ENCODE measurements around the gene TRAM2. TPM values are rescaled to one million over a fixed set of nuclear protein-coding genes. Genes with fewer than 3 reads are reported as not detected.
A peak's percentile ranks its signal among the peaks of the same experiment; 100 is the strongest.

The TRAM2 gene
- total RNA-seq, 4 donors from 2014 or later: 3.8 to 33.2 (median 17.6) TPM

DNA sequence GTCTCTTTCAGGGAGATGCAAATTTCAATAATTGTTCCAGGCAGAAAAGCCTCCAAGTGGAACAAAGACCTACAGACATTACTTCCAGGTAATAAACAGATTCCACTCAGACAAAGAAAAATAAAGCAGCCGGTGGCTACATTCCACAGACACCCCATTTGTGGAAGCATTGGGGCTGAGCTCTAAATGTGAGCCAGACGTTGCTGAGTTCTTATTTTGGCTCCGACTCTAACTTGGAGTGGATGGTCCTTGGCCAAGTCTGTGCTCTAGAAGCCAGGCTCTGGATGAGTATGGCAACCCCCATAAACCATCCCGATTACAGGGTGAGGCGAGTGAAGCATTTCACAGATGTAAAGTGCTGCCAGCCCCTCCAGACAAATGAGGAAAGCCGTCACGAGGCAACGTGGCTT lies 6.6 kb downstream of the TRAM2 start:
- intact Hi-C loops (cut with DNase I; ENCODE audit: low total_unique reads): loop anchor here (10.0 kb wide), 1 partner anchor 55 kb away; no protein-coding TSS in a partner anchor
- H3K4me1 ChIP-seq: peaks cover 0 to 16% of the 10 kb centered on the region in 2 donors
- H3K27ac ChIP-seq: peak overlapping the region; percentile 47 to 51
- H3K36me3 ChIP-seq: no peaks in the 10 kb centered on the region
- H3K4me3 ChIP-seq: no peak overlapping the region
- DNase-seq: peak; percentile 57 to 68
- no peak for TF ChIP-seq POLR2A (IDR thresholded peaks at IDR 0.05)
- H3K27me3 ChIP-seq: no peaks in the 10 kb centered on the region
- H3K9me3 ChIP-seq: no peaks in the 10 kb centered on the region

DNA sequence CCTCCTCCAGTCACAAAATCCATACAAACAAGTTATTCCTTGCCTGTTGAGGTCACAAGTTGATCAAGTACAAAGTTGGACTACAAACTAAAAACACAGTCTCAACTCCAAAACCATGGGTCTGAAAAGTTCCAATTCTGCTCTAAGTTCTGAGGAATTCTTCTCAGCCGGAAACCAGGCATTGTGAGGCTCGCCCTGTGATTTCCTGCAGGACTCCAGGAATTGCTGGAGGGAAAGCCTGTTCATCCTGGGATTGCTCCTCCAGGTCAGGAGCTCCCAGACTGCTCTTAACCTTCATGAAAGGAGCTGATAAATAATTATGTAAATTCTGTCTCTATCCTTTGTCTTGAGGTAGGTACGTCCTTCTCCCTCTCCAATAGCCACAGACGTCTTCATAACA lies 8.5 kb downstream of the TRAM2 start:
- no peaks in the 10 kb centered on the region for H3K27me3 ChIP-seq
- DNase-seq: no peak
- H3K27ac ChIP-seq: peak overlapping the region in 1 of 2 donors; percentile 54
- TF ChIP-seq, protein P1, sequence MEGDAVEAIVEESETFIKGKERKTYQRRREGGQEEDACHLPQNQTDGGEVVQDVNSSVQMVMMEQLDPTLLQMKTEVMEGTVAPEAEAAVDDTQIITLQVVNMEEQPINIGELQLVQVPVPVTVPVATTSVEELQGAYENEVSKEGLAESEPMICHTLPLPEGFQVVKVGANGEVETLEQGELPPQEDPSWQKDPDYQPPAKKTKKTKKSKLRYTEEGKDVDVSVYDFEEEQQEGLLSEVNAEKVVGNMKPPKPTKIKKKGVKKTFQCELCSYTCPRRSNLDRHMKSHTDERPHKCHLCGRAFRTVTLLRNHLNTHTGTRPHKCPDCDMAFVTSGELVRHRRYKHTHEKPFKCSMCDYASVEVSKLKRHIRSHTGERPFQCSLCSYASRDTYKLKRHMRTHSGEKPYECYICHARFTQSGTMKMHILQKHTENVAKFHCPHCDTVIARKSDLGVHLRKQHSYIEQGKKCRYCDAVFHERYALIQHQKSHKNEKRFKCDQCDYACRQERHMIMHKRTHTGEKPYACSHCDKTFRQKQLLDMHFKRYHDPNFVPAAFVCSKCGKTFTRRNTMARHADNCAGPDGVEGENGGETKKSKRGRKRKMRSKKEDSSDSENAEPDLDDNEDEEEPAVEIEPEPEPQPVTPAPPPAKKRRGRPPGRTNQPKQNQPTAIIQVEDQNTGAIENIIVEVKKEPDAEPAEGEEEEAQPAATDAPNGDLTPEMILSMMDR (IDR thresholded peaks at IDR 0.05): no peak
- no peak for TF ChIP-seq POLR2A (IDR thresholded peaks at IDR 0.05)
- peaks cover 0 to 8% of the 10 kb centered on the region in 2 donors for H3K4me1 ChIP-seq
- H3K9me3 ChIP-seq: no peaks in the 10 kb centered on the region
- intact Hi-C loops (cut with DNase I; ENCODE audit: low total_unique reads): no loop called here
- H3K36me3 ChIP-seq: no peaks in the 10 kb centered on the region
- H3K4me3 ChIP-seq: no peak overlapping the region

DNA sequence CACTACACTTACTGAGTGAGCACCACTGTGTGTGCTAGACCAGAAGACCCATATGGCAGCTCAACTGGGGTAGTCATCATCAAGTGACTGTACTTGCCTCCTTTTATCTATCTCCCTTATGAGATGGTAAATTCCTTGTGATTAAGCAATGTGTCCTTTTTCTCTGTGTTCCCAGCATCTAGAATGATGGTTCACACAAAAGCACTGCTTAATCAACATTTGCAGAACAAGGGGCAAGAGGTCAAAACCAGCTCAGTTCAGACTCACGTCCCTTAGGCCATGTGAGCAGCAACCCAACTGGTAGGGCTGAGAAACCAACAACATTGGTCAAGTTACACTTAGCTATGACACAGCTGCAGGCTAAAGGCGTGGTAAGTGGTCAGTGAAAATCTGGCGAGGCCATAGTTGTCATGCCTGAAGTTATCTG lies 10.0 kb downstream of the TRAM2 start:
- peaks cover 0 to 8% of the 10 kb centered on the region in 2 donors for H3K4me1 ChIP-seq
- no peak for TF ChIP-seq POLR2A (IDR thresholded peaks at IDR 0.05)
- TF ChIP-seq, protein P1 (IDR thresholded peaks at IDR 0.05): no peak
- H3K27ac ChIP-seq: no peak overlapping the region
- intact Hi-C loops (cut with DNase I; ENCODE audit: low total_unique reads): no loop called here
- H3K4me3 ChIP-seq: no peak overlapping the region
- no peaks in the 10 kb centered on the region for H3K27me3 ChIP-seq
- DNase-seq: no peak
- no peaks in the 10 kb centered on the region for H3K9me3 ChIP-seq
- H3K36me3 ChIP-seq: no peaks in the 10 kb centered on the region

DNA sequence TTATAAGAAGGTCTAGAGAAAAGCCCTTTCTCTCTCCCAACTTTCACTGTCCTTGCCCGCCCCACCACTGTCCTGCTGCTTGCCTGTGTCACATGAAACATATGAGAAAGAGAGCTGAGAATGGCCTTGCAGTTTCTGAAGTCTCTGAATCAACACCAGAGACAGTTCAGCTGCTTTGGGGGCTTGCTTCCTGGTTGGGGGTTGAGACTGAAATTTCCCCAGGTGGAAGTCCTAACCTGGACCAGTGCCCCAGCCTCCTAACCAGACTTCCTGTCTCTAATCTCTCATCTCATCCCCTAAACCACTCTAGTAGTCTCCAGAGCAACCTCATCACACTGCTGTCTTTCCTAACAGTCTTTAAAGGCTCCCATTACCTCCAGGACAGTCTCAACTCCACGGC lies 10.7 kb downstream of the TRAM2 start:
- intact Hi-C loops (cut with DNase I; ENCODE audit: low total_unique reads): no loop called here
- H3K27ac ChIP-seq: peak overlapping the region in 1 of 2 donors; percentile 24
- H3K9me3 ChIP-seq: no peaks in the 10 kb centered on the region
- DNase-seq: no peak
- peaks cover 0 to 8% of the 10 kb centered on the region in 2 donors for H3K4me1 ChIP-seq
- TF ChIP-seq, protein P1 (IDR thresholded peaks at IDR 0.05): no peak
- no peak for TF ChIP-seq POLR2A (IDR thresholded peaks at IDR 0.05)
- no peak overlapping the region for H3K4me3 ChIP-seq
- H3K27me3 ChIP-seq: no peaks in the 10 kb centered on the region
- H3K36me3 ChIP-seq: no peaks in the 10 kb centered on the region

DNA sequence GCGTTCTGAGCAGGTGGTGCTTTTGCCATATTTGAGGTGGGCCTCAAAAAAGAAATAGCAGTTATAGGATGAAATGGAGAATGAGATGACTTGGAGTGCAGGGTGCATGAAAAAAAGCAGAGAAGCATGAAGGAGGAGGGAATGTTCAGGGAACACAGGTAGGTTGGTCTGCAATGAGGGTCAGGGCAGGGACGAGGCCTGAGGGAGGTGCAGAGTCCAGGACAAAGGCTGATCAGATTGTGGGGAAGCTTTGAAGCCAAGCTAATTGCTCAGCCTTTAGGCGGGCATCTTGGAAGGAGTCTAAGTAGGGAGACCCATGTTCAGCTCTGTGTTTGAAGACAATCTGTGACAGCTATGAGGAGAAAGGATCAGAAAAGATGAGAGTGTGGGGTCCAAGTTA lies 12.0 kb downstream of the TRAM2 start:
- H3K27ac ChIP-seq: no peak overlapping the region
- peaks cover 0 to 1% of the 10 kb centered on the region in 2 donors for H3K4me1 ChIP-seq
- intact Hi-C loops (cut with DNase I; ENCODE audit: low total_unique reads): no loop called here
- no peaks in the 10 kb centered on the region for H3K36me3 ChIP-seq
- no peak overlapping the region for H3K4me3 ChIP-seq
- no peaks in the 10 kb centered on the region for H3K9me3 ChIP-seq
- TF ChIP-seq POLR2A (IDR thresholded peaks at IDR 0.05): no peak
- TF ChIP-seq, protein P1 (IDR thresholded peaks at IDR 0.05): no peak
- no peaks in the 10 kb centered on the region for H3K27me3 ChIP-seq
- no peak for DNase-seq

DNA sequence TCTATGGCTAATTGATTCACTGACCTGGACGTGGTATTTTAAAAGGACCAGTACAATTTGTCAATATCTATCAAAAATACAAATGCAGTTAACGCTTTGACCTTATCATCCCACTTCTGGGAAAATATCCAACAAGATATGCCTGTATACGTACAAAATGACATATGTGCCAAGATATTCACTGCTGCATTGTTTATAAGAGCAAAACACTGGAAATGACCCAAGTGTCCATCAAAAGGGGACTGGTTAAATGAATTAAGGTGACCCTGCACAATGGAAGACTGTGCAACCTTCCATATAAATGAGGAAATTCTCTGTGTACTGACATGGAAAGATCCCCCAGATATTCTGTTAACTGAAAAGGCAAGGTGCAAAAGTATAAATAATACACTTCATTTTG lies 13.9 kb downstream of the TRAM2 start:
- TF ChIP-seq POLR2A (IDR thresholded peaks at IDR 0.05): no peak
- TF ChIP-seq, protein P1 (IDR thresholded peaks at IDR 0.05): no peak
- intact Hi-C loops (cut with DNase I; ENCODE audit: low total_unique reads): no loop called here
- DNase-seq: no peak
- H3K36me3 ChIP-seq: no peaks in the 10 kb centered on the region
- H3K4me1 ChIP-seq: peaks cover 0 to 8% of the 10 kb centered on the region in 2 donors
- H3K27me3 ChIP-seq: no peaks in the 10 kb centered on the region
- H3K9me3 ChIP-seq: no peaks in the 10 kb centered on the region
- H3K4me3 ChIP-seq: no peak overlapping the region
- no peak overlapping the region for H3K27ac ChIP-seq
